Measurements from ENCODE around the gene PKD2L1. TPM values are rescaled to one million over a fixed set of nuclear protein-coding genes. Genes with fewer than 3 reads are reported as not detected.

The PKD2L1 gene
- total and polyA plus RNA-seq, 9 of the 15 experiments (the other 6 are each of a cell fraction or from before 2014, with no cell fraction given): not detected

DNA sequence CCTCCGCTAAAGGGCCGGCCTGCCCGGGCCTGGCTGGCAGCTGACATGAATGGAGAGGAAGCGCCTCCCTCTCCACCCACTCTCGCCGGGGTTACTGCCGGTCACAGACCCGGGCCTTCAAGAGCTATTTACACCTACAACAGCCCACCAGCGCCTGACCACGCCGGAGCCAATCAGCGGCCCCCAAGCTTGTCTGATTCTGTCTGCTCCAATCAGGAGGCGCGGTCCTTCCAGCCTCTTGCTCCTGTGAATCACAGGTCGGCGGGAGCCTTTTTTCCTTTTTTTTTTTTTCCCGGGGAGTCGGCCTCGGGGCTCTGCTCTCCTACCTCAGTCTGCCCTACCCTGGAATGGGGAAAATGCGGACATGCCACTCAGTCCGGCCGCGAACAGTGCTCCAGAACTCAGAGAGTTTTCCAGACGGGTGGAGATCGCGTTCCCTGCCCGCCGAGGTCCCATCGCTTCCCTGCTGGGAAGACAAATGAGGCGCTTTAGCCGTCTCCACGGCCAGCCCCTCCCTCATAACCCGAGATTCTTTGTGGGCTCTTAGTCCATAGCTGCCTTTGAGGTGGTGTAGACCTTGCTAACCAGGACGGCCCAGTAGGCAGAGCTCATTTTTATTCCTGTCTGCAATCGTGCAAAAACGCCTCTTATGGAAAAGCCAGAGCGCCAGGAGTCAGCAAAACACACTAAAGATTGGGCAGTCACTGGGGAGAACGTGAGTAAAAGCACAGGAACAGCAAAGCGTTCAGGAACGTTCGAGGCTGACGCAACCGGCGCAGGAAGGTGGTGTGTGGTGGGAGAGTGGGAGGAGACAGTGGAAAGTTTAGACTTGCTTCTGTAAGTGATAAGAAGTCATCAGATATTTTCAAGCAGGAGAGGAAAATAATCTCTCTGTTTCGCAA lies 43.5 kb upstream of the PKD2L1 start (continued):
- TF ChIP-seq, protein P1, sequence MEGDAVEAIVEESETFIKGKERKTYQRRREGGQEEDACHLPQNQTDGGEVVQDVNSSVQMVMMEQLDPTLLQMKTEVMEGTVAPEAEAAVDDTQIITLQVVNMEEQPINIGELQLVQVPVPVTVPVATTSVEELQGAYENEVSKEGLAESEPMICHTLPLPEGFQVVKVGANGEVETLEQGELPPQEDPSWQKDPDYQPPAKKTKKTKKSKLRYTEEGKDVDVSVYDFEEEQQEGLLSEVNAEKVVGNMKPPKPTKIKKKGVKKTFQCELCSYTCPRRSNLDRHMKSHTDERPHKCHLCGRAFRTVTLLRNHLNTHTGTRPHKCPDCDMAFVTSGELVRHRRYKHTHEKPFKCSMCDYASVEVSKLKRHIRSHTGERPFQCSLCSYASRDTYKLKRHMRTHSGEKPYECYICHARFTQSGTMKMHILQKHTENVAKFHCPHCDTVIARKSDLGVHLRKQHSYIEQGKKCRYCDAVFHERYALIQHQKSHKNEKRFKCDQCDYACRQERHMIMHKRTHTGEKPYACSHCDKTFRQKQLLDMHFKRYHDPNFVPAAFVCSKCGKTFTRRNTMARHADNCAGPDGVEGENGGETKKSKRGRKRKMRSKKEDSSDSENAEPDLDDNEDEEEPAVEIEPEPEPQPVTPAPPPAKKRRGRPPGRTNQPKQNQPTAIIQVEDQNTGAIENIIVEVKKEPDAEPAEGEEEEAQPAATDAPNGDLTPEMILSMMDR (IDR thresholded peaks at IDR 0.05 in 2 of 3, conservative IDR thresholded peaks at IDR 0.05 in 1 of 3; ENCODE audit: insufficient read depth in 2 of 3, low read depth in 1 of 3, low read length in 3 of 3): no peak
- TF ChIP-seq, protein P2, sequence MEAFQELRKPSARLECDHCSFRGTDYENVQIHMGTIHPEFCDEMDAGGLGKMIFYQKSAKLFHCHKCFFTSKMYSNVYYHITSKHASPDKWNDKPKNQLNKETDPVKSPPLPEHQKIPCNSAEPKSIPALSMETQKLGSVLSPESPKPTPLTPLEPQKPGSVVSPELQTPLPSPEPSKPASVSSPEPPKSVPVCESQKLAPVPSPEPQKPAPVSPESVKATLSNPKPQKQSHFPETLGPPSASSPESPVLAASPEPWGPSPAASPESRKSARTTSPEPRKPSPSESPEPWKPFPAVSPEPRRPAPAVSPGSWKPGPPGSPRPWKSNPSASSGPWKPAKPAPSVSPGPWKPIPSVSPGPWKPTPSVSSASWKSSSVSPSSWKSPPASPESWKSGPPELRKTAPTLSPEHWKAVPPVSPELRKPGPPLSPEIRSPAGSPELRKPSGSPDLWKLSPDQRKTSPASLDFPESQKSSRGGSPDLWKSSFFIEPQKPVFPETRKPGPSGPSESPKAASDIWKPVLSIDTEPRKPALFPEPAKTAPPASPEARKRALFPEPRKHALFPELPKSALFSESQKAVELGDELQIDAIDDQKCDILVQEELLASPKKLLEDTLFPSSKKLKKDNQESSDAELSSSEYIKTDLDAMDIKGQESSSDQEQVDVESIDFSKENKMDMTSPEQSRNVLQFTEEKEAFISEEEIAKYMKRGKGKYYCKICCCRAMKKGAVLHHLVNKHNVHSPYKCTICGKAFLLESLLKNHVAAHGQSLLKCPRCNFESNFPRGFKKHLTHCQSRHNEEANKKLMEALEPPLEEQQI (IDR thresholded peaks at IDR 0.05): no peak
- TF ChIP-seq SRSF1 (IDR thresholded peaks at IDR 0.05; ENCODE audit: low read depth, low read length): no peak
- TF ChIP-seq ZNF696 (CRISPR knock-in tag; conservative IDR thresholded peaks at IDR 0.05): no peak
- TF ChIP-seq CHD2 (IDR thresholded peaks at IDR 0.05; ENCODE audit: low read depth, low read length): no peak
- no peak for TF ChIP-seq ESRRB (CRISPR knock-in tag; IDR thresholded peaks at IDR 0.05; ENCODE audit: borderline replicate concordance)
- TF ChIP-seq ZNF717 (CRISPR knock-in tag; IDR thresholded peaks at IDR 0.05): no peak
- peak; percentile 92 for TF ChIP-seq JUND (IDR thresholded peaks at IDR 0.05; ENCODE audit: borderline replicate concordance, low read depth, low read length)
- TF ChIP-seq JUND (tag; IDR thresholded peaks at IDR 0.05; ENCODE audit: borderline replicate concordance, low read depth, low read length): peak; percentile 40; the same call in 1 of the 3 replicates
- TF ChIP-seq MEF2A (IDR thresholded peaks at IDR 0.05; ENCODE audit: control insufficient read depth, low read depth, low read length): no peak
- TF ChIP-seq ZNF165 (CRISPR knock-in tag; IDR thresholded peaks at IDR 0.05; ENCODE audit: borderline replicate concordance): no peak
- peak; percentile 37; the same call in 1 of the 2 replicates for TF ChIP-seq PML (IDR thresholded peaks at IDR 0.05; ENCODE audit: low read length)
- peak; percentile 96; the same call in 1 of the 2 replicates for TF ChIP-seq ZC3H4 (CRISPR knock-in tag; IDR thresholded peaks at IDR 0.05; ENCODE audit: borderline replicate concordance)
- TF ChIP-seq TCF7L2 (IDR thresholded peaks at IDR 0.05; ENCODE audit: low read depth, low read length): no peak
- no peak for TF ChIP-seq SLC30A9 (CRISPR knock-in tag; IDR thresholded peaks at IDR 0.05)
- TF ChIP-seq, protein P3, sequence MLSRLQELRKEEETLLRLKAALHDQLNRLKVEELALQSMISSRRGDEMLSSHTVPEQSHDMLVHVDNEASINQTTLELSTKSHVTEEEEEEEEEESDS (CRISPR knock-in tag; IDR thresholded peaks at IDR 0.05): no peak
- TF ChIP-seq SIX5 (IDR thresholded peaks at IDR 0.05; ENCODE audit: borderline replicate concordance in 1 of 2, insufficient read depth in 1 of 2, low read depth in 1 of 2, low read length in 2 of 2): no peak
- TF ChIP-seq GTF2A2 (tag; IDR thresholded peaks at IDR 0.05): no peak
- 0 out of 2 replicates have a peak, but pooled peaks have one; percentile 11 for TF ChIP-seq ETV1 (tag; conservative IDR thresholded peaks at IDR 0.05; ENCODE audit: low read depth)
- TF ChIP-seq MED1 (CRISPR knock-in tag; IDR thresholded peaks at IDR 0.05; ENCODE audit: borderline replicate concordance): no peak
- TF ChIP-seq ZNF324 (CRISPR knock-in tag; IDR thresholded peaks at IDR 0.05): no peak
- TF ChIP-seq BACH1 (tag; IDR thresholded peaks at IDR 0.05): no peak
- peak; percentile 68 for TF ChIP-seq TAF9B (IDR thresholded peaks at IDR 0.05; ENCODE audit: partially characterized antibody)
- TF ChIP-seq RBM15 (IDR thresholded peaks at IDR 0.05; ENCODE audit: insufficient read depth, low read length): no peak
